ENCODE data around the gene PTPN4. TPM values are rescaled to one million over a fixed set of nuclear protein-coding genes. Genes with fewer than 3 reads are reported as not detected.
A peak's percentile ranks its signal among the peaks of the same experiment; 100 is the strongest.

The PTPN4 gene
- total RNA-seq, 3 donors from 2014 or later = 23.1 to 35.4 (median 30.1) TPM

GRCh38 chr2:119808516-119809147 is 48.9 kb downstream of the PTPN4 start:
- DNase-seq = no peak
- no peak for TF ChIP-seq CTCF (IDR thresholded peaks at IDR 0.05)
- intact Hi-C loops (cut with DNase I, micrococcal nuclease) = no loop called here
- ATAC-seq = no peak
- no peaks in the 10 kb centered on the region for H3K4me1 ChIP-seq (ENCODE audit: low read depth)
- H3K36me3 ChIP-seq (ENCODE audit: low read depth) = no peaks in the 10 kb centered on the region
- H3K9me3 ChIP-seq = no peaks in the 10 kb centered on the region
- H3K4me3 ChIP-seq = no peak overlapping the region

GRCh38 chr2:119809339-119810048 is 49.8 kb downstream of the PTPN4 start:
- Histone ChIP-seq H3K4me1 (ENCODE audit: low read depth) (no peaks in the 10 kb centered on the region), H3K36me3 (ENCODE audit: low read depth) (no peaks in the 10 kb centered on the region), H3K4me3 (no peak overlapping the region), H3K9me3 (no peaks in the 10 kb centered on the region)
- no peak for ATAC-seq
- DNase-seq = no peak
- no peak for TF ChIP-seq CTCF (IDR thresholded peaks at IDR 0.05)
- intact Hi-C loops (cut with DNase I, micrococcal nuclease) = no loop called here

GRCh38 chr2:119810049-119810630 is 50.4 kb downstream of the PTPN4 start:
- H3K36me3 ChIP-seq (ENCODE audit: low read depth) = no peaks in the 10 kb centered on the region
- H3K4me1 ChIP-seq (ENCODE audit: low read depth) = no peaks in the 10 kb centered on the region
- H3K9me3 ChIP-seq = no peaks in the 10 kb centered on the region
- H3K4me3 ChIP-seq = no peak overlapping the region
- no peak for TF ChIP-seq CTCF (IDR thresholded peaks at IDR 0.05)
- ATAC-seq (no peak), DNase-seq (no peak)
- intact Hi-C loops (cut with DNase I, micrococcal nuclease) = no loop called here

GRCh38 chr2:119814216-119814615 is 54.5 kb downstream of the PTPN4 start:
- no peaks in the 10 kb centered on the region for H3K36me3 ChIP-seq (ENCODE audit: low read depth)

GRCh38 chr2:119818792-119819191 is 59.1 kb downstream of the PTPN4 start:
- Histone ChIP-seq H3K9me3 (no peaks in the 10 kb centered on the region), H3K4me3 (no peak overlapping the region), H3K4me1 (ENCODE audit: low read depth) (no peaks in the 10 kb centered on the region), H3K36me3 (ENCODE audit: low read depth) (no peaks in the 10 kb centered on the region)
- no peak for TF ChIP-seq CTCF (IDR thresholded peaks at IDR 0.05)
- DNase-seq (no peak), ATAC-seq (peak; percentile 65)
- intact Hi-C loops (cut with DNase I, micrococcal nuclease) = no loop called here

More at GRCh38 chr2:119814216-119814615, 54.5 kb downstream of the PTPN4 start:
- ATAC-seq = no peak
- no peaks in the 10 kb centered on the region for H3K4me1 ChIP-seq (ENCODE audit: low read depth)
- TF ChIP-seq CTCF (IDR thresholded peaks at IDR 0.05) = no peak
- no peak for DNase-seq
- no peaks in the 10 kb centered on the region for H3K9me3 ChIP-seq
- intact Hi-C loops (cut with DNase I, micrococcal nuclease) = no loop called here
- H3K4me3 ChIP-seq = no peak overlapping the region

Measured in mucosa of descending colon (tissue), 3 donors.